Liver (tissue), 9 donors: Measurements from ENCODE around the gene SCRN1. TPM values are rescaled to one million over a fixed set of nuclear protein-coding genes. Genes with fewer than 3 reads are reported as not detected.

Experiments used
- DNase-seq: peaks from one replicate; pipeline ENCODE4 v3.0.0-alpha.2; 2017; ENCODE audit warnings: low spot score
- H3K27ac ChIP-seq, 2 donors: one replicate each; pipeline ENCODE4 v1.7.0; 2013; ENCODE audit warnings: inconsistent platforms in 2 of 2, low read length in 2 of 2, control low read depth in 1 of 2, low read depth in 1 of 2, mild to moderate bottlenecking in 1 of 2
- H3K27me3 ChIP-seq, 4 donors: one replicate each; pipeline versions ENCODE4 v1.6.1 to v1.7.0; 2013; ENCODE audit warnings: low read length in 3 of 4, inconsistent platforms in 1 of 4, mild to moderate bottlenecking in 1 of 4, moderate library complexity in 1 of 4; ENCODE audit not compliant: control insufficient read depth in 4 of 4, insufficient read depth in 4 of 4
- H3K36me3 ChIP-seq, 4 donors: one replicate each; pipeline versions ENCODE4 v1.6.1 to v1.7.0; 2013; ENCODE audit warnings: low read length in 3 of 4, mild to moderate bottlenecking in 3 of 4, low read depth in 1 of 4, moderate library complexity in 1 of 4; ENCODE audit not compliant: control insufficient read depth in 4 of 4, insufficient read depth in 3 of 4
- H3K4me1 ChIP-seq, 4 donors: one replicate each; pipeline versions ENCODE4 v1.6.1 to v1.7.0; 2013; ENCODE audit warnings: low read length in 3 of 4, mild to moderate bottlenecking in 3 of 4, moderate library complexity in 1 of 4; ENCODE audit not compliant: control insufficient read depth in 4 of 4, insufficient read depth in 4 of 4
- H3K4me3 ChIP-seq, 3 donors: one replicate each; pipeline versions ENCODE4 v1.6.1 to v1.7.0; 2013; ENCODE audit warnings: low read length in 3 of 3, control low read depth in 1 of 3, low read depth in 1 of 3, mild to moderate bottlenecking in 1 of 3
- H3K9ac ChIP-seq, 2 donors: one replicate each; pipeline ENCODE4 v1.7.0; 2013; ENCODE audit warnings: low read length in 2 of 2, mild to moderate bottlenecking in 2 of 2, moderate library complexity in 2 of 2, control low read depth in 1 of 2, low read depth in 1 of 2
- H3K9me3 ChIP-seq, 4 donors: one replicate each; pipeline versions ENCODE4 v1.6.1 to v1.7.0; 2013; ENCODE audit warnings: low read length in 3 of 4; ENCODE audit not compliant: control insufficient read depth in 4 of 4
- FOXA1 ChIP-seq: IDR thresholded peaks from 2 replicates; pipeline ENCODE4 v1.6.1; 2016; ENCODE audit warnings: antibody characterized with exemption
- FOXA2 ChIP-seq: IDR thresholded peaks from 2 replicates; pipeline ENCODE4 v1.6.1; 2016; ENCODE audit warnings: antibody characterized with exemption
- GABPA ChIP-seq, 2 donors: IDR thresholded peaks in 1 of 2; conservative IDR thresholded peaks in 1 of 2; 2 replicates each; pipeline ENCODE4 v1.6.1; 2016; ENCODE audit warnings: antibody characterized with exemption in 2 of 2, mild to moderate bottlenecking in 1 of 2, moderate library complexity in 1 of 2
- HNF4A ChIP-seq, 2 donors: conservative IDR thresholded peaks; 2 replicates each; pipeline ENCODE4 v1.6.1; 2016; ENCODE audit warnings: antibody characterized with exemption in 2 of 2, mild to moderate bottlenecking in 2 of 2
- HNF4G ChIP-seq: IDR thresholded peaks from 2 replicates; pipeline ENCODE4 v1.6.1; 2016; ENCODE audit warnings: antibody characterized with exemption
- NR2F2 ChIP-seq: IDR thresholded peaks from 2 replicates; pipeline ENCODE4 v1.6.1; 2016; ENCODE audit warnings: antibody characterized with exemption
- RAD21 ChIP-seq, 2 donors: IDR thresholded peaks; 2 replicates each; pipeline ENCODE4 v1.6.1; 2016; ENCODE audit warnings: antibody characterized with exemption in 2 of 2, mild to moderate bottlenecking in 2 of 2
- RXRA ChIP-seq, 2 donors: IDR thresholded peaks; 2 replicates each; pipeline ENCODE4 v1.6.1; 2017 to 2018; ENCODE audit warnings: antibody characterized with exemption in 2 of 2, mild to moderate bottlenecking in 1 of 2
- SP1 ChIP-seq: IDR thresholded peaks from 2 replicates; pipeline ENCODE4 v1.6.1; 2018; ENCODE audit warnings: antibody characterized with exemption, mild to moderate bottlenecking
- TAF1 ChIP-seq: conservative IDR thresholded peaks from 2 replicates; pipeline ENCODE4 v1.6.1; 2016; ENCODE audit warnings: antibody characterized with exemption, mild to moderate bottlenecking
- YY1 ChIP-seq: IDR thresholded peaks from 2 replicates; pipeline ENCODE4 v1.6.1; 2016; ENCODE audit warnings: antibody characterized with exemption, mild to moderate bottlenecking
- WGBS: extraction: QIAGEN DNeasy Blood & Tissue Kit; methylation state at CpG from one replicate; pipeline ENCODE4 v1.1.7; 2013; 5-methylcytosine and 5-hydroxymethylcytosine counted together
- polyA plus RNA-seq, 2 donors: library from polyadenylated mRNA; stranded (reverse) in 1 of 2; unstranded in 1 of 2; fragments of 200-250 nt in 1 of 2; fragments of >200 nt in 1 of 2; fragmentation: Nextera tagmentation in 1 of 2; extraction: Ambion mirVana in 1 of 2; gene quantifications; one replicate each; pipeline versions ENCODE4 v1.2.1 to v1.2.3, GENCODE V29; 2013 to 2015
- total RNA-seq, 2 donors: library from RNA; depleted of rRNA; stranded (reverse); fragments of >200 nt; gene quantifications; one replicate each; pipeline ENCODE4 v1.2.3, GENCODE V29; 2014
- TF ChIP-seq, protein P1 (sequence below): fragments of 150-350 bp; IDR thresholded peaks from 2 replicates; pipeline ENCODE4 v1.5.1; 2017; ENCODE audit warnings: improper control_type of control experiment, low read depth, low read length; ENCODE audit not compliant: missing input control
- TF ChIP-seq, protein P2 (sequence below): IDR thresholded peaks from 2 replicates; pipeline ENCODE4 v1.6.1; 2016; ENCODE audit warnings: antibody characterized with exemption, mild to moderate bottlenecking
- TF ChIP-seq, protein P3 (sequence below): IDR thresholded peaks from 2 replicates; pipeline ENCODE4 v1.6.1; 2016; ENCODE audit warnings: antibody characterized with exemption
- TF ChIP-seq, protein P4 (sequence below): IDR thresholded peaks from 2 replicates; pipeline ENCODE4 v1.6.1; 2016; ENCODE audit warnings: antibody characterized with exemption
- donor health status: healthy.
- donor health status: healthy.
- donor health status: healthy.
- donor health status: healthy.
- donor health status: healthy.

SCRN1 gene
- total and polyA plus RNA-seq, 4 donors, result 1.1 to 4.1 (median 2.0) TPM

DNA sequence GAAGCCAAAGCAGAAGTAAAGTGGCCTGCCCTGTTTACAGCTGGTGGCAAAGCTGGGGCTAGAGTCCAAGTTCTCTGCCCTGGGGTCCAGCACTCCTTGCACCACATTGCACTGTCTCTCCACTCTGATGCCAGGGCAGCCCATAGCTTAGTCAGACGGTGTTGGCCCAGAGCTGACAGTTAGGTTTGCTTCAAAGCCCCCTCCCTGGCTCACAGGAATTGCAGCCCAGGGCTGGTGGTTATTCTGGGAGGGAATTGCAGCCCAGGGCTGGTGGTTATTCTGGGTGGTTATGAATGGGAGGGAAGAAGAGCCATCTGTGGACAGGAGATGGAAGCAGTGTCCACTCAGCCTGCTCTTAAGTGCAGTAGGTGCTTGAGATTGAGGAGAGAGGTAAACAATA lies 88.9 kb downstream of the SCRN1 start (continued):
- no peak for TF ChIP-seq YY1

DNA sequence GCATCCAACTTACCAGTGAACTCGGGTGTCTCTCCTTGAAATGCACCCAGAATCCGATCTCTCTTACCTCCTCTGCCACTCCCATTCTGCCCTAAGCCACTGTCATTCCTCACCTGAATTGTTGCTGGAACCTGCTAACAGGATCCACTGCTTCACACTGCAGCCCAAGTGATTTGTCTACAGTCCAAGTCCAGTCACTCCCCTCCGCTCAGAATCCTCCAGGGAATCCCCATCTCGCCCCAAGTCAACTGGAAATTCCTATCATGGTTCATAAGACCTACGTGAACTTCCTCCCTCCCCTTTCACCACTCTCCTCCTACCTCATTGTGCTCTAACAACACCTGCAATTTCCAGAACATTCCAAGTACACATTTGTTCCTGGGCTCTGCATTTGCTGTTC lies 91.3 kb downstream of the SCRN1 start:
- Histone ChIP-seq H3K9ac (no peak overlapping the region), H3K27me3 (peaks cover 0 to 3% (median 0%) of the 10 kb centered on the region in 4 donors), H3K27ac (no peak overlapping the region), H3K4me1 (no peaks in the 10 kb centered on the region), H3K9me3 (peaks cover 0 to 5% (median under 1%) of the 10 kb centered on the region in 4 donors), H3K4me3 (no peak overlapping the region), H3K36me3 (no peaks in the 10 kb centered on the region)
- no peak for DNase-seq
- 75% methylated on average over 5 of the region's 5 CpGs for WGBS
- TF ChIP-seq TAF1 (no peak), HNF4A (conservative IDR thresholded peaks at IDR 0.05) (no peak), HNF4G (no peak), GABPA (IDR thresholded peaks at IDR 0.05 in 1 of 2, conservative IDR thresholded peaks at IDR 0.05 in 1 of 2) (no peak), RXRA (IDR thresholded peaks at IDR 0.05) (no peak)
- TF ChIP-seq, protein P1, sequence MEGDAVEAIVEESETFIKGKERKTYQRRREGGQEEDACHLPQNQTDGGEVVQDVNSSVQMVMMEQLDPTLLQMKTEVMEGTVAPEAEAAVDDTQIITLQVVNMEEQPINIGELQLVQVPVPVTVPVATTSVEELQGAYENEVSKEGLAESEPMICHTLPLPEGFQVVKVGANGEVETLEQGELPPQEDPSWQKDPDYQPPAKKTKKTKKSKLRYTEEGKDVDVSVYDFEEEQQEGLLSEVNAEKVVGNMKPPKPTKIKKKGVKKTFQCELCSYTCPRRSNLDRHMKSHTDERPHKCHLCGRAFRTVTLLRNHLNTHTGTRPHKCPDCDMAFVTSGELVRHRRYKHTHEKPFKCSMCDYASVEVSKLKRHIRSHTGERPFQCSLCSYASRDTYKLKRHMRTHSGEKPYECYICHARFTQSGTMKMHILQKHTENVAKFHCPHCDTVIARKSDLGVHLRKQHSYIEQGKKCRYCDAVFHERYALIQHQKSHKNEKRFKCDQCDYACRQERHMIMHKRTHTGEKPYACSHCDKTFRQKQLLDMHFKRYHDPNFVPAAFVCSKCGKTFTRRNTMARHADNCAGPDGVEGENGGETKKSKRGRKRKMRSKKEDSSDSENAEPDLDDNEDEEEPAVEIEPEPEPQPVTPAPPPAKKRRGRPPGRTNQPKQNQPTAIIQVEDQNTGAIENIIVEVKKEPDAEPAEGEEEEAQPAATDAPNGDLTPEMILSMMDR, result no peak
- TF ChIP-seq, protein P2, sequence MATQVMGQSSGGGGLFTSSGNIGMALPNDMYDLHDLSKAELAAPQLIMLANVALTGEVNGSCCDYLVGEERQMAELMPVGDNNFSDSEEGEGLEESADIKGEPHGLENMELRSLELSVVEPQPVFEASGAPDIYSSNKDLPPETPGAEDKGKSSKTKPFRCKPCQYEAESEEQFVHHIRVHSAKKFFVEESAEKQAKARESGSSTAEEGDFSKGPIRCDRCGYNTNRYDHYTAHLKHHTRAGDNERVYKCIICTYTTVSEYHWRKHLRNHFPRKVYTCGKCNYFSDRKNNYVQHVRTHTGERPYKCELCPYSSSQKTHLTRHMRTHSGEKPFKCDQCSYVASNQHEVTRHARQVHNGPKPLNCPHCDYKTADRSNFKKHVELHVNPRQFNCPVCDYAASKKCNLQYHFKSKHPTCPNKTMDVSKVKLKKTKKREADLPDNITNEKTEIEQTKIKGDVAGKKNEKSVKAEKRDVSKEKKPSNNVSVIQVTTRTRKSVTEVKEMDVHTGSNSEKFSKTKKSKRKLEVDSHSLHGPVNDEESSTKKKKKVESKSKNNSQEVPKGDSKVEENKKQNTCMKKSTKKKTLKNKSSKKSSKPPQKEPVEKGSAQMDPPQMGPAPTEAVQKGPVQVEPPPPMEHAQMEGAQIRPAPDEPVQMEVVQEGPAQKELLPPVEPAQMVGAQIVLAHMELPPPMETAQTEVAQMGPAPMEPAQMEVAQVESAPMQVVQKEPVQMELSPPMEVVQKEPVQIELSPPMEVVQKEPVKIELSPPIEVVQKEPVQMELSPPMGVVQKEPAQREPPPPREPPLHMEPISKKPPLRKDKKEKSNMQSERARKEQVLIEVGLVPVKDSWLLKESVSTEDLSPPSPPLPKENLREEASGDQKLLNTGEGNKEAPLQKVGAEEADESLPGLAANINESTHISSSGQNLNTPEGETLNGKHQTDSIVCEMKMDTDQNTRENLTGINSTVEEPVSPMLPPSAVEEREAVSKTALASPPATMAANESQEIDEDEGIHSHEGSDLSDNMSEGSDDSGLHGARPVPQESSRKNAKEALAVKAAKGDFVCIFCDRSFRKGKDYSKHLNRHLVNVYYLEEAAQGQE, result no peak
- TF ChIP-seq, protein P3, sequence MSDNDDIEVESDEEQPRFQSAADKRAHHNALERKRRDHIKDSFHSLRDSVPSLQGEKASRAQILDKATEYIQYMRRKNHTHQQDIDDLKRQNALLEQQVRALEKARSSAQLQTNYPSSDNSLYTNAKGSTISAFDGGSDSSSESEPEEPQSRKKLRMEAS, result no peak

DNA sequence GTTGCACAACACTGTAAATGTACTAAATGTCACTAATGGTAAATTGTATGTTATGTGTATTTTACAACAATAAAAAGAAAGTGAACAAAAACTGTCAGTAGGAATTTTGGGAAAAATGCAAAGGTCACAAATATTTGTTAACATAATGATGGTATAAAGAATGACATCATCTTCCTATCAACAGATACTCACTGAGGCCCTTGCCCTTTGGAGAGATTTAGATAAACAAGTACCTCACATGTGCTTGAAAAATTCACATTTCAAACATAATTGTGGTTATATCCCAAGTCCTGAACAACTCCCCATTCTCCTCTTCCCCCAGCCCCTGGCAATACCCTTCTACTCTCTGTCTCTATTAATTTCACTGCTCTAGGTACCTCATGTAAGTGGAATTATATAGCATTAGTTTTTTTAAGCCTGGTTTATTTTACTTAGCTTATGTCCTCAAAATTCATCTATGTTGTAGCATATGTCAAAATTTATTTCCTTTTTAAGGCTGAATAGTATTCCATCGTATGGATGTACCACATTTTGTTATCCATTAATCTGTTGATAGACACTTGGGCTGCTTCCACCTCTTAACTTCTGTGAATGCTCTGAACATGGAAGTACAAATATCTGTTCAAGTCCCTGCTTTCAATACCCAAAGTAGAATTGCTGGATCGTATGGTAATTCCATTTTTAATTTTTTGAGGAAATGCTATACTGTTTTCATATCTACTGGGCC lies 92.8 kb downstream of the SCRN1 start:
- no peak for DNase-seq
- 94% methylated on average over 2 of the region's 2 CpGs for WGBS
- TF ChIP-seq, protein P4, sequence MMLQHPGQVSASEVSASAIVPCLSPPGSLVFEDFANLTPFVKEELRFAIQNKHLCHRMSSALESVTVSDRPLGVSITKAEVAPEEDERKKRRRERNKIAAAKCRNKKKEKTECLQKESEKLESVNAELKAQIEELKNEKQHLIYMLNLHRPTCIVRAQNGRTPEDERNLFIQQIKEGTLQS, result no peak
- TF ChIP-seq NR2F2 (no peak), RXRA (IDR thresholded peaks at IDR 0.05) (no peak), FOXA1 (no peak), RAD21 (IDR thresholded peaks at IDR 0.05) (no peak), TAF1 (no peak), SP1 (no peak), GABPA (IDR thresholded peaks at IDR 0.05 in 1 of 2, conservative IDR thresholded peaks at IDR 0.05 in 1 of 2) (no peak), HNF4G (no peak), FOXA2 (no peak), HNF4A (conservative IDR thresholded peaks at IDR 0.05) (no peak)
- TF ChIP-seq, protein P1, result no peak
- TF ChIP-seq, protein P2, result no peak
- H3K36me3 ChIP-seq, result no peaks in the 10 kb centered on the region
- H3K4me1 ChIP-seq, result no peaks in the 10 kb centered on the region
- no peak overlapping the region for H3K4me3 ChIP-seq
- H3K27me3 ChIP-seq, result peaks cover 0 to 3% (median 0%) of the 10 kb centered on the region in 4 donors
- no peak overlapping the region for H3K27ac ChIP-seq
- H3K9me3 ChIP-seq, result peaks cover 0 to 5% (median under 1%) of the 10 kb centered on the region in 4 donors
- no peak overlapping the region for H3K9ac ChIP-seq
